Right lobe of liver (tissue), 6 donors: ENCODE measurements around the gene UGT1A3. TPM values are rescaled to one million over a fixed set of nuclear protein-coding genes. Genes with fewer than 3 reads are reported as not detected.
"Not testable (repeated sequence)": the region's sequence is repeated elsewhere in the genome, so short reads cannot be mapped to it uniquely, and the experiment has no call there.

Experiments used
- ATAC-seq, 4 donors: fragments of 200-7000 bp; cut with Tn5 transposase; one replicate each; pipeline ENCODE4 v1.9.1; 2020; ENCODE audit warnings: mild to moderate bottlenecking in 4 of 4, moderate library complexity in 4 of 4
- DNase-seq, 3 donors: peaks; one replicate each; pipeline ENCODE4 v3.0.0-alpha.2; 2020
- H3K27ac ChIP-seq, 3 donors: fragments of 200-600 bp; one replicate each; pipeline ENCODE4 v1.8.0; 2022
- H3K27me3 ChIP-seq, 2 donors: fragments of 200-600 bp; one replicate each; pipeline ENCODE4 v1.8.0; 2022
- H3K36me3 ChIP-seq, 4 donors: fragments of 200-600 bp; sonication (generic) in 1 of 4; one replicate each; pipeline versions ENCODE4 v1.5.1 to v1.8.0; 2017 to 2022; ENCODE audit warnings: control low read depth in 1 of 4
- H3K4me1 ChIP-seq, 4 donors: fragments of 200-600 bp; sonication (generic) in 1 of 4; one replicate each; pipeline versions ENCODE4 v1.5.1 to v1.8.0; 2017 to 2022; ENCODE audit warnings: control low read depth in 1 of 4
- H3K4me3 ChIP-seq, 3 donors: fragments of 200-600 bp; one replicate each; pipeline ENCODE4 v1.8.0; 2022
- H3K9me3 ChIP-seq, 4 donors: fragments of 200-600 bp; sonication (generic) in 1 of 4; one replicate each; pipeline versions ENCODE4 v1.5.1 to v1.8.0; 2017 to 2022; ENCODE audit warnings: control low read depth in 1 of 4
- POLR2A ChIP-seq: fragments of 450-650 bp; IDR thresholded peaks from one replicate; pipeline ENCODE4 v1.6.1; 2017; ENCODE audit warnings: antibody characterized with exemption, mild to moderate bottlenecking
- WGBS: methylation state at CpG from one replicate; pipeline ENCODE4 v1.1.6; 2018; ENCODE audit warnings: low coverage, low lambda C conversion rate; ENCODE audit not compliant: insufficient coverage; ENCODE audit errors: missing lambda C conversion rate; 5-methylcytosine and 5-hydroxymethylcytosine counted together
- intact Hi-C, 2 donors: fragments of 100-400 bp; cut with DNase I; formaldehyde crosslinking; loops; one replicate each; pipeline versions ENCODE4 v1.11.2 to v1.14.1; 2022
- total RNA-seq, 6 experiments: library from RNA; depleted of rRNA in 2 of 6; stranded (reverse); fragments of >200 nt in 2 of 6; fragmentation: NEBNext Ultra II Directional in 3 of 6; extraction: Animal tissue kit (Norgen Biotek cat#: 25700) in 3 of 6; gene quantifications; one replicate each; pipeline versions ENCODE4 v1.1.0 to v1.2.4, GENCODE V29; 2016 to 2023
- TF ChIP-seq, protein P1 (sequence below), 4 donors: fragments of 200-600 bp in 3 of 4; fragments of 450-650 bp in 1 of 4; IDR thresholded peaks; one replicate each; pipeline versions ENCODE4 v1.5.1 to v1.8.0; 2016 to 2022; ENCODE audit warnings: antibody characterized with exemption in 4 of 4, mild to moderate bottlenecking in 2 of 4
- donor health status: DM: no; HTN: yes; CAD: no.
- donor health status: DM: no; HTN: no; CAD: no.
- donor health status: DM: no; HTN: no; CAD: no.
- donor health status: DM: no; HTN: yes; CAD: no.
- donor health status: DM: no; HTN: yes; CAD: no.

The UGT1A3 gene
- total RNA-seq, 6 experiments from 2014 or later = 12.9 to 125 (median 22.0) TPM

GRCh38 chr2:233745073-233745755 lies 16.4 kb downstream of the UGT1A3 start:
- WGBS = 27% methylated on average over 5 of the region's 5 CpGs
- Histone ChIP-seq H3K27ac (peak overlapping the region in 2 of 3 donors; percentile 28 to 92), H3K9me3 (no peaks in the 10 kb centered on the region)

GRCh38 chr2:233745838-233746237 lies 17.0 kb downstream of the UGT1A3 start:
- Histone ChIP-seq H3K4me3 (peak overlapping the region in 1 of 3 donors; percentile 37), H3K27ac (peak overlapping the region in 2 of 3 donors; percentile 28 to 92)
- 41% methylated on average over 2 of the region's 2 CpGs for WGBS

More at GRCh38 chr2:233745073-233745755, 16.4 kb downstream of the UGT1A3 start:
- peaks cover 0 to 11% (median 0%) of the 10 kb centered on the region in 4 donors for H3K36me3 ChIP-seq
- intact Hi-C loops = no loop called here
- DNase-seq (peak in 1 of 3 donors; percentile 76), ATAC-seq (peak; percentile 45 to 89 (median 78))
- H3K27me3 ChIP-seq = no peaks in the 10 kb centered on the region
- H3K4me1 ChIP-seq = peaks cover 0 to 49% (median 14%) of the 10 kb centered on the region in 4 donors
- TF ChIP-seq POLR2A = no peak
- TF ChIP-seq, protein P1, sequence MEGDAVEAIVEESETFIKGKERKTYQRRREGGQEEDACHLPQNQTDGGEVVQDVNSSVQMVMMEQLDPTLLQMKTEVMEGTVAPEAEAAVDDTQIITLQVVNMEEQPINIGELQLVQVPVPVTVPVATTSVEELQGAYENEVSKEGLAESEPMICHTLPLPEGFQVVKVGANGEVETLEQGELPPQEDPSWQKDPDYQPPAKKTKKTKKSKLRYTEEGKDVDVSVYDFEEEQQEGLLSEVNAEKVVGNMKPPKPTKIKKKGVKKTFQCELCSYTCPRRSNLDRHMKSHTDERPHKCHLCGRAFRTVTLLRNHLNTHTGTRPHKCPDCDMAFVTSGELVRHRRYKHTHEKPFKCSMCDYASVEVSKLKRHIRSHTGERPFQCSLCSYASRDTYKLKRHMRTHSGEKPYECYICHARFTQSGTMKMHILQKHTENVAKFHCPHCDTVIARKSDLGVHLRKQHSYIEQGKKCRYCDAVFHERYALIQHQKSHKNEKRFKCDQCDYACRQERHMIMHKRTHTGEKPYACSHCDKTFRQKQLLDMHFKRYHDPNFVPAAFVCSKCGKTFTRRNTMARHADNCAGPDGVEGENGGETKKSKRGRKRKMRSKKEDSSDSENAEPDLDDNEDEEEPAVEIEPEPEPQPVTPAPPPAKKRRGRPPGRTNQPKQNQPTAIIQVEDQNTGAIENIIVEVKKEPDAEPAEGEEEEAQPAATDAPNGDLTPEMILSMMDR (IDR thresholded peaks at IDR 0.05) = no peak
- H3K4me3 ChIP-seq = peak overlapping the region in 1 of 3 donors; percentile 37

GRCh38 chr2:233746475-233747282 lies 17.8 kb downstream of the UGT1A3 start:
- peak overlapping the region in 2 of 3 donors; percentile 28 to 92 for H3K27ac ChIP-seq
- no peaks in the 10 kb centered on the region for H3K9me3 ChIP-seq
- intact Hi-C loops = no loop called here
- H3K4me1 ChIP-seq = peaks cover 0 to 43% (median 17%) of the 10 kb centered on the region in 4 donors
- H3K4me3 ChIP-seq = peak overlapping the region in 1 of 3 donors; percentile 65
- 42% methylated on average over 8 of the region's 10 CpGs for WGBS
- ATAC-seq (peak; percentile 30 to 52 (median 42)), DNase-seq (peak in 1 of 3 donors; percentile 76)
- H3K27me3 ChIP-seq = no peaks in the 10 kb centered on the region
- TF ChIP-seq, protein P1 (IDR thresholded peaks at IDR 0.05) = no peak
- TF ChIP-seq POLR2A = no peak
- H3K36me3 ChIP-seq = peaks cover 0 to 11% (median 0%) of the 10 kb centered on the region in 4 donors

More at GRCh38 chr2:233745838-233746237, 17.0 kb downstream of the UGT1A3 start:
- H3K27me3 ChIP-seq, intact Hi-C loops, H3K9me3 ChIP-seq, DNase-seq, ATAC-seq: not testable (repeated sequence)
- Histone ChIP-seq H3K36me3 (peaks cover 0 to 11% (median 0%) of the 10 kb centered on the region in 4 donors), H3K4me1 (peaks cover 0 to 44% (median 14%) of the 10 kb centered on the region in 4 donors)

- H3K27me3 ChIP-seq = no peaks in the 10 kb centered on the region
- DNase-seq (no peak), ATAC-seq (no peak)
- H3K4me3 ChIP-seq = peak overlapping the region in 1 of 3 donors; percentile 65
- peaks cover 0 to 43% (median 17%) of the 10 kb centered on the region in 4 donors for H3K4me1 ChIP-seq
- H3K27ac ChIP-seq = peak overlapping the region in 1 of 3 donors; percentile 92
- no peak for TF ChIP-seq POLR2A
- TF ChIP-seq, protein P1 (IDR thresholded peaks at IDR 0.05) = no peak
- intact Hi-C loops = no loop called here
- H3K36me3 ChIP-seq = peaks cover 0 to 8% (median 0%) of the 10 kb centered on the region in 4 donors
- H3K9me3 ChIP-seq = no peaks in the 10 kb centered on the region
- 86% methylated on average over 1 of the region's 6 CpGs for WGBS
These were observed 18.4 kb downstream of the UGT1A3 start for GRCh38 chr2:233747283-233747544.

- Histone ChIP-seq H3K4me1 (peaks cover 0 to 50% (median 8%) of the 10 kb centered on the region in 4 donors), H3K27ac (peak overlapping the region in 1 of 3 donors; percentile 92), H3K4me3 (peak overlapping the region in 1 of 3 donors; percentile 65)
- intact Hi-C loops, H3K9me3 ChIP-seq, H3K27me3 ChIP-seq, DNase-seq, ATAC-seq, H3K36me3 ChIP-seq: not testable (repeated sequence)
- WGBS = 81% methylated on average over 2 of the region's 2 CpGs
These were observed 21.8 kb downstream of the UGT1A3 start for GRCh38 chr2:233750689-233751088.

DNA sequence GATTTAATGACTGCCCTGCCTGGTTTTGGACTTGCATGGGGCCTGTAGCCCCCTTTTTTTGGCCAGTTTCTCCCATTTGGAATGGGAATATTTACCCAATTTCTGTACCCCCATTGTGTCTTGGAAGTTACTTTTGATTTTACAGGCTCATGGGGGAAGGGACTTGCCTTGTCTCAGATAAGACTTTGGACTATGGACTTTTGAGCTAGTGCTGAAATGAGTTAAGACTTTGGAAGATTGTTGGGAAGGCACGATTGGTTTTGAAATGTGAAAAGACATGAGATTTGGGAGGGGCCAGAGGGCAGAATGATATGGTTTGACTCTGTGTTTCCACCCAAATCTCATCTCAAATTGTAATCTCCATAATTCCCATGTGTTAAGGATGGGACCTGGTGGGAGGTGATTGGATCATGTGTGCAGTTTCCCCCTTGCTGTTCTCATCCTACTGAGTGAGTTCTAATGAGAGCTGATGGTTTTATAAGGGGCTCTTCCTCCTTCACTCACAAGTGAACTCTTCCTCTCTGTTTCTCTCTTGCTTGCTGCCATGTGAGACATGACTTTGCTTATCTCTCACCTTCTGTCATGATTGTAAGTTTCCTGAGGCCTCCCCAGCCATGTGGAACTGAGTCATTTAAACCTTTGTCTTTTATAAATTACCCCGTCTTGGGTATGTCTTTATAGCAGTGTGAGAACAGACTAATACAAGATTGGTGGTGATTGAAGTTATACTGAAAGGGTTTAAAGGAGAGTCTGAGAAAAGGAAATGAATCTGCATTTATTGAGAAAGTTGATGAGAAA lies 22.6 kb downstream of the UGT1A3 start:
- peak overlapping the region in 1 of 3 donors; percentile 65 for H3K4me3 ChIP-seq
- DNase-seq, H3K9me3 ChIP-seq, H3K27me3 ChIP-seq, ATAC-seq, intact Hi-C loops, H3K36me3 ChIP-seq: not testable (repeated sequence)
- H3K27ac ChIP-seq = peak overlapping the region in 1 of 3 donors; percentile 92
- H3K4me1 ChIP-seq = peaks cover 0 to 50% (median 5%) of the 10 kb centered on the region in 4 donors
- 56% methylated on average over 2 of the region's 2 CpGs for WGBS
